ENCODE measurements around the gene EFCAB10. TPM values are rescaled to one million over a fixed set of nuclear protein-coding genes. Genes with fewer than 3 reads are reported as not detected.

Gene EFCAB10
- polyA plus RNA-seq, 1 donor = 0.93 TPM

- DNase-seq = no peak
Measured at GRCh38 chr7:105596866-105597265, 15.6 kb upstream of the EFCAB10 start.

GRCh38 chr7:105594034-105594433 lies 12.7 kb upstream of the EFCAB10 start:
- DNase-seq = peak; percentile 14

GRCh38 chr7:105591522-105591921 lies 10.2 kb upstream of the EFCAB10 start:
- DNase-seq = no peak

- no peak for DNase-seq
Measured at GRCh38 chr7:105590793-105591192, 9.5 kb upstream of the EFCAB10 start.

- peak; percentile 20 for DNase-seq
Measured at GRCh38 chr7:105589356-105590077, 8.2 kb upstream of the EFCAB10 start.

- DNase-seq = no peak
Measured at GRCh38 chr7:105587909-105588635, 6.8 kb upstream of the EFCAB10 start.

GRCh38 chr7:105585850-105586500 lies 4.7 kb upstream of the EFCAB10 start:
- no peak for DNase-seq

- DNase-seq = no peak
Measured at GRCh38 chr7:105584165-105584564, 2.9 kb upstream of the EFCAB10 start.

- no peak for DNase-seq
Measured at GRCh38 chr7:105583061-105583460, 1.8 kb upstream of the EFCAB10 start.

- DNase-seq = no peak
Measured at GRCh38 chr7:105580022-105580740, 1.1 kb downstream of the EFCAB10 start.

- no peak for DNase-seq
Measured at GRCh38 chr7:105578496-105578895, 2.8 kb downstream of the EFCAB10 start.

GRCh38 chr7:105577251-105577650 lies 4.0 kb downstream of the EFCAB10 start:
- DNase-seq = no peak

- DNase-seq = no peak
Measured at GRCh38 chr7:105571891-105572290, 9.4 kb downstream of the EFCAB10 start.

GRCh38 chr7:105567821-105568220 lies 13.5 kb downstream of the EFCAB10 start:
- no peak for DNase-seq

- DNase-seq = no peak
Measured at GRCh38 chr7:105567024-105567423, 14.3 kb downstream of the EFCAB10 start.

- DNase-seq = no peak
Measured at GRCh38 chr7:105565190-105565589, 16.1 kb downstream of the EFCAB10 start.

GRCh38 chr7:105559926-105560325 lies 21.4 kb downstream of the EFCAB10 start:
- DNase-seq = no peak

GRCh38 chr7:105538339-105538738 lies 43.0 kb downstream of the EFCAB10 start:
- DNase-seq = no peak

GRCh38 chr7:105532709-105533460 lies 48.4 kb downstream of the EFCAB10 start:
- no peak for DNase-seq

- DNase-seq = peak; percentile 91
Measured at GRCh38 chr7:105531792-105532671, 49.3 kb downstream of the EFCAB10 start, which contains the start of gene RINT1. Gene RINT1, plus strand, starts transcription at chr7:105532201. Its CDS starts 115 bp downstream, at chr7:105532316.

GRCh38 chr7:105530546-105530945 lies 50.7 kb downstream of the EFCAB10 start:
- no peak for DNase-seq

Data from hindlimb muscle (tissue), 1 donor.